Fibroblast of peridontal ligament (primary cell): ENCODE data around the gene GJB4.

Source experiments
- DNase-seq: peaks from one replicate; pipeline ENCODE4 v3.0.0-alpha.2; 2010; ENCODE audit errors: extremely low read depth

Gene GJB4

GRCh38 chr1:34778381-34778780 lies 18.8 kb downstream of the GJB4 start:
- DNase-seq: no peak

GRCh38 chr1:34779005-34779404 lies 19.5 kb downstream of the GJB4 start:
- DNase-seq: no peak

DNA sequence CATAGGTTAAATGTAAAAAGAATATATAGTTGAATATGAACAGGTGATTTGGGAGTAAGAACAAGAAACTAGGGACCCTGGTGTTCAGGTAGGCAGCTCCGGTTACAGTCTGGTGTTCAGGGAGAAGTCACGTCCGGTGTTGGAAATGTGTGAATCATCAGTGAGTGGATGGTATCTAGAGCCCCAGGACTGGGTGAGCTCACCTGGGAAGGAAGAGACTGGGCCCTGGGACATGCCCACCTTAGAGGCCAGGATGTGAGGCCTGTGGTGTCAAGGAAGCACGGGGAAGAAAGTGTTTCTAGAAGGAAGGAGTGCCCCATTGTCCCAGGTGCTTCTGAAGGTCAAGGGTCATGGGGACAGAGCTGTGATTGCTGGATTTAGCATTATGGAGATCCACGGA lies 20.0 kb downstream of the GJB4 start:
- no peak for DNase-seq

DNA sequence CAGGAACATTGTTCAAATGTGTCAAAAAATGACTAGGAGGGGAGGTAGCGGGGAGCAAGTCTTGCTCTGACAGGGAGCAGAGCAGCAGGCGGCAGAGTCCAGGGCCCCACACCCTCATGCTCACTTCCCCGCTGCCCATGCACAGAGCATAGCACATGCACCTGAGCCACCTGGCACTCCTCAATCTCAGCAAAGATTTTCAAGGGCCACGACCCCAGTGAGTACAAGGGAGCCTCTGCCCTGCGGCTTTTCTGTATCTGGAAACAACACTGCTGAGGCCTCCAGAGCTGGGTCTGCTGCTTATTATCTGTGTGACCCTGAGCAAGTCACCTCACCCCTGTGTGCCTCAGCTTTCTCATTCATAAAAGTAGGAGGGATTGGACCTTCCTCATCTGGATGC lies 20.4 kb downstream of the GJB4 start:
- no peak for DNase-seq

DNA sequence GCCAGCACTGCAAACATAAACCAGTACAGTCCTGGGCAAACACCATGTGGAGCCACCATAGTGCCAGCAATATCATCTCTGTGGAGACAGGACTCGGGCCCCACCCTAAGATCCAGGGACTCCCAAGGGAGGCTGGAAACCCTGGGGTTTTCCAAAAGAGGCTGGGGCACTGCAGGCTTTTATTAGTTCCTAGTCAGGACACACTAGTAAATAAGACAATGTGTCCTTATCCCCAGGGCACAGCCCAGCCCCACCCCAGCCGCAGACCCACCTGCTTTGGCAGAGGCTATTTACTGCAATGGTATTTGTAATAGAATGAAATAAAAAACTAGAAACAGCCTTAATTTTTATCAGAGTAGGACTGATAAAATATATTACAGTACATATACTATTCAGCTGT lies 21.0 kb downstream of the GJB4 start:
- no peak for DNase-seq

DNA sequence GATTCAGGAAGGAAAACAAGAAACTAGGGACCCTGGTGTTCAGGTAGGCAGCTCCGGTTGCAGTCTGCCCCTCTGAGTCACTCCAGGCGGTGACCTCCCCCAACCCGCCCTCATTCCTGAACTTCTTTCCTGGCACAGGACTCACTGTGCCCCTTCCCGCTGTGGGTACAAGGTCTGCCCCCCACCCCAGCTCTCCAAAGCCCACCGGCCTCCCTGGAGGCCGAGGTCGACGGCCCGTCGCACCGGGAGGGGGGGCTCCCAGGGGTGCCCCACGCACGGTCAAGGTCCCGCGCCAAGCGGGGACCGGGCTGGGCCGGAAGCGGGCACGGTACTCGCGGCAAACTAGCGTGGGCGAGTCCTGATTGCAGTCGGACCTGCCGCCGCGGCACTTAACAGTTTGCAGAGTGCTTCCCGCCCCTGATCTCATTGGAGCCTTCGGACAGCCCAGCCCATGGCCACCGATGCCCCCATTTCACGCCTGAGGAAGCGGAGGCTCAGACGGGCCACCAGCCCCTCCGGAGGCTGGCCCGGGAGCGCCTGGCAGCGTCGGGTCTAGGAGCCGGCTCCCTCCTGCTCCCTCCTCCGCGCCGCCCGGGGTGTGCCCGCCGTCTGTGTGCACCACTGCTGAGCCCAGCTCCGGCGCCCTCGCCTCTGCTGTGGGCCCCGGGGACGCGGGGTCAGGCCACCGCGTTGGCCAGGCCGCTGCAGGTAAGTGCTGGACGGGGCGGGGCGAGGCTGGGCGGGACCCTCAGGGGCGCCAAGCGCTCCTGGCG lies 21.7 kb downstream of the GJB4 start, which contains the start of gene GJB3:
Gene GJB3, plus strand, starts transcription at position 144 of the 773 bp plus-strand sequence. CDS start 3,549 bp downstream, outside the sequence.
- DNase-seq: no peak

DNA sequence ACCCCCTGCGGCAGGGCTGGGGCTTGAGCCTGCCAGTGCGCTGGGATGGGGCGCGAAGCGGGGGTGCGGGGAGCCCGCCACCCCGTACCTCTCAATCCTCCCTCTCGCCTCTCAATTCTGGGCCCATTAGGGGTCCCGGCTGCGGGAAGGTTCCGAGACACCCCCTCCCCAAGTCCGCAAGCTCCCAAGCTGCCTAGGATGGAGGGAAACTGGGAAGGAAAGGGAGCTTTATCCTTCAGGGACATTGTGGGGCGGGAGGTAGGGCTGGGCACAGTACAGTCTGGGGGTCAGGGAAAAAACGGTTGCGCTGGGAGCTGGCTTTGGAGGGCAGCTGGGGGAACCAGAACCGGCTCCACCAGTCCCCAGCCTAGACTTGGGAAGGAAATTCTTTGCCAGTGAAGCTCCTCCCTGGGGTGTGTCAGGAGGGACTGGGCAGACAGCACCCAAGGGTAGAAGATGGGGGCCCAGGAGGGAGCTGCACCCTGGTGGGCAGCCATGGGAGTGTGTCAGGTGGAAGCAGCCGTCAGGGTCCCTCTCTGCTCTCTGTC lies 22.4 kb downstream of the GJB4 start:
- no peak for DNase-seq

DNA sequence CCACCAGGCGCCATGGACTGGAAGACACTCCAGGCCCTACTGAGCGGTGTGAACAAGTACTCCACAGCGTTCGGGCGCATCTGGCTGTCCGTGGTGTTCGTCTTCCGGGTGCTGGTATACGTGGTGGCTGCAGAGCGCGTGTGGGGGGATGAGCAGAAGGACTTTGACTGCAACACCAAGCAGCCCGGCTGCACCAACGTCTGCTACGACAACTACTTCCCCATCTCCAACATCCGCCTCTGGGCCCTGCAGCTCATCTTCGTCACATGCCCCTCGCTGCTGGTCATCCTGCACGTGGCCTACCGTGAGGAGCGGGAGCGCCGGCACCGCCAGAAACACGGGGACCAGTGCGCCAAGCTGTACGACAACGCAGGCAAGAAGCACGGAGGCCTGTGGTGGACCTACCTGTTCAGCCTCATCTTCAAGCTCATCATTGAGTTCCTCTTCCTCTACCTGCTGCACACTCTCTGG lies 25.2 kb downstream of the GJB4 start:
- no peak for DNase-seq

DNA sequence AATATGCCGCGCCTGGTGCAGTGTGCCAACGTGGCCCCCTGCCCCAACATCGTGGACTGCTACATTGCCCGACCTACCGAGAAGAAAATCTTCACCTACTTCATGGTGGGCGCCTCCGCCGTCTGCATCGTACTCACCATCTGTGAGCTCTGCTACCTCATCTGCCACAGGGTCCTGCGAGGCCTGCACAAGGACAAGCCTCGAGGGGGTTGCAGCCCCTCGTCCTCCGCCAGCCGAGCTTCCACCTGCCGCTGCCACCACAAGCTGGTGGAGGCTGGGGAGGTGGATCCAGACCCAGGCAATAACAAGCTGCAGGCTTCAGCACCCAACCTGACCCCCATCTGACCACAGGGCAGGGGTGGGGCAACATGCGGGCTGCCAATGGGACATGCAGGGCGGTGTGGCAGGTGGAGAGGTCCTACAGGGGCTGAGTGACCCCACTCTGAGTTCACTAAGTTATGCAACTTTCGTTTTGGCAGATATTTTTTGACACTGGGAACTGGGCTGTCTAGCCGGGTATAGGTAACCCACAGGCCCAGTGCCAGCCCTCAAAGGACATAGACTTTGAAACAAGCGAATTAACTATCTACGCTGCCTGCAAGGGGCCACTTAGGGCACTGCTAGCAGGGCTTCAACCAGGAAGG lies 25.8 kb downstream of the GJB4 start:
- no peak for DNase-seq

DNA sequence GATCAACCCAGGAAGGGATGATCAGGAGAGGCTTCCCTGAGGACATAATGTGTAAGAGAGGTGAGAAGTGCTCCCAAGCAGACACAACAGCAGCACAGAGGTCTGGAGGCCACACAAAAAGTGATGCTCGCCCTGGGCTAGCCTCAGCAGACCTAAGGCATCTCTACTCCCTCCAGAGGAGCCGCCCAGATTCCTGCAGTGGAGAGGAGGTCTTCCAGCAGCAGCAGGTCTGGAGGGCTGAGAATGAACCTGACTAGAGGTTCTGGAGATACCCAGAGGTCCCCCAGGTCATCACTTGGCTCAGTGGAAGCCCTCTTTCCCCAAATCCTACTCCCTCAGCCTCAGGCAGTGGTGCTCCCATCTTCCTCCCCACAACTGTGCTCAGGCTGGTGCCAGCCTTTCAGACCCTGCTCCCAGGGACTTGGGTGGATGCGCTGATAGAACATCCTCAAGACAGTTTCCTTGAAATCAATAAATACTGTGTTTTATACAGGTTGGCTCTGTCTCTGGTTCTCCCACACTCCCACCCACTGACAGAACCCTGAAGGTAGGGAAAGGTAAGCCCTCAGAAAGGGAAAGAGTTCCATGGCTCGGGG lies 26.4 kb downstream of the GJB4 start:
- DNase-seq: no peak

- peak; percentile 75 for DNase-seq
Measured at GRCh38 chr1:34786521-34787325, 27.2 kb downstream of the GJB4 start.

DNA sequence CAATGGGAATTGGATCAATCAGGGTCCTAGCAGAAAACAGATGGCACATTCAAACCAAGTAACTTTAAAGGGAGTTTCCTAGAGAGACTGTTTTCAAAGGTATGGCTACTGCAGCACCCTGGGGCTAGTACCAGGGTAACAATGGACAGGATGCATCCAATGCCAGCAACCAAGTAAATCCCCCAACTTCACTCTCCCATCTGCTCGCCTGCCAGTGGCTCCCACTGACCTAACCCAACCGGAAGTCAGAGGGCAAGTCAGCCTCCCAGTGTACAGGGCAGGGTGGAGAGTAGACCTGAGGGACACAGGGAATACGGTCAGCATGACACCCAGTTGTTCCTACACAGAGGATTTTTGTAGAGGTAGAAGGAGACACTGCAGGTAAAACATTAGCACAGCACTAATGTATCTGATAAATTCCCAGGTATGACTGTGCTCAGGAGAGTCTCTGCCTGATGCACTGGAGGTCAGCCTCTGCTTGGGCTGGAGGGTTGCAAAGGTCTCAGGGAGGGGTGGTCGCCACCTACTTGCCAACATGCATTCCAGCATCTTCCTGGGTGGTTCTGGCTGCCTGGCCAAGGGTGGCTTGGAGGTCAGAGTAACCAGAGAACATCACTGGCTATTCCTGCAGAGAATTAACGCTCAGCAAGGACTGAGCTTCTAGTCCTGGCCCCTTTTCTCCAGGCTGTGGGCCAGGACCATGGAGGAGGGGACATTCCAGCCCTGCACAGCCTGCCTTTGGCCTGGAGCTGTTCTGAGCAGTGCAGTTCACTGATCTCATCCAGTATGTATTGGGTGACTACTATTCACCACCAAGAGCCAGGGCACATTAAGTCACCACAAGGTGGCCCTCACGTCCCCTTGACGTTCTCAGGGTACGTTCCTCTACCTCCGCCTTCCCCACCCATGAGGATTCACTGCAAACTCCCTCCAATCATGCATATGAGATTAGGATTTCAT lies 28.2 kb downstream of the GJB4 start:
- peak; percentile 36 for DNase-seq

DNA sequence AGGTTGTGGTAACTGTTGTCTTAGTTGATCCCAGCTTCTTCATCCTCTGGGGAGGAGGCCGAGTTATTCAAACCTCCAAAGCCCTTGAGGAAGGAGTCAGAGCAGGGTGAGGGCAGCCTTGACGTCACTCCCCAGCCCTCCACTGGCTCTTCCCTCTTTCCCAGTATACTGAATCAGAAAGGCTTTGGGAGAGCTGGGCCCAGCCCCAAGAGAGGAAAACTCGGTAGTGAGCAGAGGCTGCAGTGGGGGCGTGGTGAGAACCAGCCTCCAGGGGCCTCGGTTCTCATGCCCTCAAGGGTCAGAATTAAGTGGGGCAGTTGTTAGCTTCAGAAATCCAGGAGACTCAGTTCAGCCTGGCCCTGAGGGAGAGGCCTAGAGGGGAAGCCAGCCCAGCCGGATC lies 31.4 kb downstream of the GJB4 start:
- peak; percentile 25 for DNase-seq

DNA sequence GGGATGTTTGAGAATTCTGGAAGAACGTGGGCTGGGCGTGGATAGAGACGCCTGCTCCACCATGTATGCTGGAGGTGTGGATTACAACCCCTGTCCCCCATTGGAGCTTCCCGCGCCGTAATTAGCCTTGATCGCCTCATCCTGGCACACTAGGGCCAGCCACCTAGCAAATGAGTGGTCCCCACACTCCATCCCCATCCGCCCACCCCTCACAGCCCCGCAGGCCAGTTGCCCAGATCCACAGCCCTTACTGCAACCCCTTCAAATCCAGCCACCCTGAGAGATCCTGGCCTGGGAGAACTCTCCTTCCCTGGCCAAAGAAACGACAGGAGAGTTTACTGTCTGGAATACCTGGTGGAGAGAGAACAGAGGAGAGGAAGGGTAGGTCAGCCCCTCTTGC lies 32.9 kb downstream of the GJB4 start:
- DNase-seq: no peak

GRCh38 chr1:34792868-34793727 lies 33.6 kb downstream of the GJB4 start, which contains the start of gene GJA4:
TSS of gene GJA4 (plus strand) at chr1:34792999. CDS start at chr1:34794214, 1,215 bp downstream.
- no peak for DNase-seq

DNA sequence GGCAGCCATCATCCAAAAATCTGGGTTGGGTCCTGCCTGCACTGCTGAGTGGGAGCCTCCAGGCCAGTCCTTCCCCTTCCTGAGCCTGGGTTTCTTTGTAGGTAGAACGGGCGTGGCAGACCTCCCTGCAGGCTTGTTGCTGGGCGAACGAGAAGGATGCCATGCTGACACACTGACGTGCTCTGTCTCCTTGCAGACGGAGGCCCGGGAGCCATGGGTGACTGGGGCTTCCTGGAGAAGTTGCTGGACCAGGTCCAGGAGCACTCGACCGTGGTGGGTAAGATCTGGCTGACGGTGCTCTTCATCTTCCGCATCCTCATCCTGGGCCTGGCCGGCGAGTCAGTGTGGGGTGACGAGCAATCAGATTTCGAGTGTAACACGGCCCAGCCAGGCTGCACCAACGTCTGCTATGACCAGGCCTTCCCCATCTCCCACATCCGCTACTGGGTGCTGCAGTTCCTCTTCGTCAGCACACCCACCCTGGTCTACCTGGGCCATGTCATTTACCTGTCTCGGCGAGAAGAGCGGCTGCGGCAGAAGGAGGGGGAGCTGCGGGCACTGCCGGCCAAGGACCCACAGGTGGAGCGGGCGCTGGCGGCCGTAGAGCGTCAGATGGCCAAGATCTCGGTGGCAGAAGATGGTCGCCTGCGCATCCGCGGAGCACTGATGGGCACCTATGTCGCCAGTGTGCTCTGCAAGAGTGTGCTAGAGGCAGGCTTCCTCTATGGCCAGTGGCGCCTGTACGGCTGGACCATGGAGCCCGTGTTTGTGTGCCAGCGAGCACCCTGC lies 34.7 kb downstream of the GJB4 start:
- DNase-seq: no peak

GRCh38 chr1:34794790-34795180 lies 35.2 kb downstream of the GJB4 start:
- DNase-seq: no peak

DNA sequence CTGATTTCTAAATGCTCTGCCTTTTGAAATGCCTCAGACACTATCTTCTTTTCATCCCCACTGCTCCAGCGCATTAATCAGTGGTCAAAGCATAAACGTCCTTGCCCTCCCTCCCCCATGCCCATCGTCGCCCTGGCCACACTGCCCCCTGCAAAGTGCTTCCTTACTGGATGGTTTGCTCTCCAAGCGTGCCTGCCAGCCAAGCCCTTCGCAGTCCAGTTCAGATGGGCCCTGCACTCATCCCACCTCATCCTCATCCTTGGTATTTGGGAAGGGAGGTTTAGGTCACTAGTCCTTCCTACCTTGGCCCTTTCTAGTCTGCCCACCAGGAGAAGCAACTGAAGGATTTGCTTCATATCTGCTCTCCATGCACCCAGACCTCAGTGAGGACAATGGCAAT lies 36.4 kb downstream of the GJB4 start:
- DNase-seq: no peak

DNA sequence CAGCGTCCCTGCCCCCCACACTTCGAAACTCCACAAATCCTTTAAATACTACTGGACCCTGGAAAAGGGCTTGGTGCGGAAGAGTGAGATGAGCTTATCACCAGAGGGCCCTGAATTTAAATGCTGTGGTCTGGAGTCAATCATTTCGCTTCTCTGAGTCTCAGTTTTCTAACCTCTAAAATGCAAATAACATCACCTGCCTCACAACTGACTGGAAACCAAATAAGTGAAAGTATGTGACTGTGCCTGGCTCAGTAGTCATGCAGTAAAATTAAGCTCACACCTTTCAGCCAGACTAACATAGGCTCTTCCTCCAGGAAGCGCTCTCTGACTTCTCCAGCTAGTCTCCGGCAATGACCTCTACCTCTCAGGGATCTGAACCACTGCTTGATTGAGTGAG lies 37.5 kb downstream of the GJB4 start:
- no peak for DNase-seq
